ENCODE measurements around the gene NME1.

NME1 gene

GRCh38 chr17:51197754-51198153 is 44.4 kb downstream of the NME1 start:
- DNase-seq = no peak

DNA sequence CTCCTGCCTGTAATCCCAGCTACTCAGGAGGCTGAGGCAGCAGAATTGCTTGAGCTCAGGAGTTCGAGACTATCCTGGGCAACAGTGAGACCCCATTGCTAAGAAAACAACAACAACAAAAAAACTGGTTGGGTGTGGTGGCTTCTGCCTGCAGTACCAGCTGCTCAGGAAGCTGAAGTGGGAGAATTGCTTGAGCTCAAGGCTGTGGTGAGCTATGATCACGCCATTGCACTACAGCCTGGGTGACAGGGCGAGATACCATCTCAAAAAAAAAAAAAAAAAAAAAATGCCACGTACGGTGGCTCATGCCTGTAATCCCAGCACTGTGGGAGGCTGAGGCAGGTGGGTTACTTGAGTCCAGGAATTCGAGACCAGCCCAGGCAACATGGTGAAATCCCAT is 46.9 kb downstream of the NME1 start:
- DNase-seq = no peak

DNA sequence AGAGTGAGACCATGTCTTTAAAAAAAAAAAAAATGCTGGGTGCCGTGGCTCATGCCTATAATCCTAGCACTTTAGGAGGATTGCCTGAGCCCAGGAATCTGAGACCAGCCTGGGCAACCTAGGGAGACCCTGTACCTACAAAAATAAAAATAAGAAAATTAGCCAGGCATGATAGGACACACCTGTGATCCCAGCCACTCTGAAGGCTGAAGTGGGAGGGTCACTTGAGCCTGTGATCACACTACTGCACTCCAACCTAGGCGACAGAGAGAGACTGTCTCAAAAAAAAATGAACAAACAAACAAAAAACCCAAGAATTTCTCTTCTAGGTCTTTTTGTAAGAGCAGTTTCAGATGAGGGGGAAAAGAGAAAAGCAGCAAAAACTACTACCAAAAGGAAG is 47.5 kb downstream of the NME1 start:
- no peak for DNase-seq

DNA sequence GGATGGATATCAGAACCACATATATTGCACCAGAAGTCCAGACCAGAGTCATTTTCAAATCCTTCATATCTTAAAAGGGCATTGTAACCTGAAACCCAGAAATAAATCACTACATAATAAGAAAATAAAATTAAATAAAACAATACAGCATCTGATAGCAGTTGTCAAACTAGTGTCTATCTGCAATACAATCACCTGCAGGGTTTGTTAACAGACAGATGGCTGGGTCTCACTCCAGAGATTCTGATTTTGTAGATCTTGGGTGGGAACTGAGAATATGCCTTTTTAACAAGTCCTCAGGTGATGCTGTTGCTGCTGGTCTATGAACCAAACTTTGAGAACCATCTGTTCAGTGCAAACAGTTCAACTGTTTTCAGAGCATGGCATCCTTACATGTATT is 50.5 kb downstream of the NME1 start:
- DNase-seq = no peak
